Activated CD8-positive, alpha-beta memory T cell treated with anti-CD3 and anti-CD28 coated beads for 4 hours (primary cell): ENCODE data around the gene CKAP4.

ENCODE experiments used
- DNase-seq, 2 donors: peaks; one replicate each; pipeline ENCODE4 v3.0.0-alpha.2; 2020; ENCODE audit warnings: low read depth in 2 of 2

The CKAP4 gene

GRCh38 chr12:106240821-106241220 is 7.0 kb downstream of the CKAP4 start:
- DNase-seq = no peak

DNA sequence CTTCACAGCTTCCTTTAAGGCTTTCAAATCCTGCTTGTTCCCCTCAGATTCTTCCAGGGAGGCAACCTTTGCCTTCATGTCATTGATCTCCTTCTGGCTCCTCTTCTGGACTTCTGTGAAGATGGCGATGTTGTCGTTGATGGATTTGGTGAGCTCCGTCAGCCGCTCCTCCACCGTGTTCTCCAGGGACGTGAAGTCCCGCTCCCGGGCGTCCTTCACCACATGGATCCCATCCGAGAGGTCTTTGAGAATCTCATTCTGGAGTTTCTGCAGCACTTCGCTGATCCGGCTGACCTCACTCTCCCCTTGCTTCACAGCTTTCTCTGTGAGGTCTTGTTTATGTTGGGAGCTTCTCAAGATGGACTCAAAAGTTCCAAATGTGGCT is 7.9 kb downstream of the CKAP4 start:
- no peak for DNase-seq

GRCh38 chr12:106239241-106239950 is 8.4 kb downstream of the CKAP4 start:
- no peak for DNase-seq

DNA sequence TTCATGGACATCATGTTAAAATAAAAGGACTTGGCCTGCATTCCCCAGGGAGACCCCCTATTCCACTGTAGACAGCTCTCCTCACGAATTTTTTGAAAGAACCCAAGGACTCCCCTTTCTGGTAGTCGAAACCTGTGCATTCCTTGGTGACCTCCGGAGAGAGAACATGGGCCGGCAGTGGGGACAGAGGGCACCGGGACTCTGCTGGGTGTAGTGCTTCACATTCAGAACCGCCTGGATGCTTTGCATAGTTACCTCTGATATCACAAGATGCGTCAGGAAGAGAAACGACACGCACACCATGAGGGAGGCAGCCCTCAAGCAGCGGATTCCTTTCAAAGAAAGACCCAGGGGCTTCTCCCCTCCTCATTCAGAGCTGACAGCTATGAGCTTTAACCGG is 9.7 kb downstream of the CKAP4 start:
- no peak for DNase-seq

DNA sequence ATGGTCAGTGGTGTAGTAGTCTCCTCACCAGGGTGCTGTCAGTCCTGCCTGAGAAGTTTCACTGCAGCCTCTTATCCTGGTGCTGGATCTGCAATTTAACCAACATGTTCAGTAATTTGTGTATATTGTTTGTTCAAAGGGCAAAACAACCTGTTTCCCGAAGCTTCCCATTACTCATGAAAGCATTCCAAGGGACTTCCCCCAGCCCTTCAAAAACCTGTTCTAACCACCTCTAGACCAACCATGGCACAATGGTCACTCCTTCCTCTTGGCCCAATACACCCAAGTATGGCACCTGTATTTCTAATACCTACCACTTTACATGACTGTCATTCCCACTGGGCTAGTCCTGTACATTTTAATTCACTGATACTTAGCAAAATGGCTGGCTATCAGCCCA is 12.1 kb downstream of the CKAP4 start:
- no peak for DNase-seq

GRCh38 chr12:106234449-106234848 is 13.4 kb downstream of the CKAP4 start:
- DNase-seq = no peak

DNA sequence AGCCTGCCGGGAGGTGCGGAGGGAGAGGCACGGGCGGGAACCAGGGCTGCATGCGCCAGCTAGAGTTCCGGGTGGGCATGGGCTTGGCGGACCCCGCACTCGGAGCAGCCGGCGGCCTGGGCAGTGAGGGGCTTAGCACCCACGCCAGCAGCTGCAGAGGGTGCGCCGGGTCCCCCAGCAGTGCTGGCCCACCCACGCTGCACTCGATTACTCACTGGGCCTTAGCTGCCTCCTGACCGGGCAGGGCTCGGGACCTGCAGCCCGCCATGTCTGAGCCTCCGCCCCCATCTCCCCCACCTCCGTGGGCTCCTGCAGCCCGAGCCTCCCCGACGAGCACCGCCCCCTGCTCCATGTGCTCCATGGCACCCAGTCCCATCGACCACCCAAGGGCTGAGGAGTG is 14.8 kb downstream of the CKAP4 start:
- no peak for DNase-seq

DNA sequence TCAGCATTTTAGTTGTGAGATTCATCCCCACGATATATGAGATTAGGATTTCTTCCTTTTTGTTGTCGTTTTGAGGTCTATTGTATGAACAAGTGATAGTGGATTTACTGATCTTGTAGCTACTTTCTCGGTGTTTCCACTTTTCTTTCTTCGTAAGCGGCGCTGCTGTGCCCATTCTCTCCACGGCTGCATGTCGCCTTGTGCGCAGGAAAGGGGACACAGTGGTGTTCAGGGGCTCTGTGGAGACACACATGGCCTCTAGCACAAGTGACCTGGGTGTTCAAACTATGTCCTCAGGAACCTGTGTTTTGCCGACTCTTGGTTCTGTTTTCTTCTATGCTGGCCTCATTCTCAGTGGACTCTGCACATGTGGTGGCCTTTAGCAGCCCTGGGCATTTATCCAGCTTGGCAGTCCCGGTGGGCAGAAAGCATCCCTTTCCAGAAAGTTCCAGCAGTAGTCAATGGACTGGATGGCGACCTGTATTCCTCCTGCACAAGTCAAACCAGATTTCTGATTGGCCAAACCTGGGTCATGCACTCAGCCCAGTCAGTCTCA is 18.7 kb downstream of the CKAP4 start:
- DNase-seq = no peak

DNA sequence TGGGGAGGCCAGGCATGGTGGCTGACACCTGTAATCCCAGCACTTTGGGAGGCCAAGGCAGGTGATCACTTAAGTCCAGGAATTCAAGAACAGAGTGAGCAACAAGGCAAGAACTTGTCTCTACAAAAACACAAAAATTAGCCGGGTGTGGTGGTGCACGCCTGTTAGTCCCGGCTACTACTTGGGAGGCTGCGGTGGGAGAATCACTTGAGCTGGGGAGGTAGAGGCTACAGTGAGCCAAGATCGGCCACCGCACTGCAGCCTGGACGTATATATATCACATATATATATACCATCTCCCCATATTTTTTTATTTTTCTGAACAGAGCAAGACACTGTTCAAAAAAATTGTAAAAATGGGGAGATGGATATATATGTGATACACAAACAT is 19.5 kb downstream of the CKAP4 start:
- no peak for DNase-seq

DNA sequence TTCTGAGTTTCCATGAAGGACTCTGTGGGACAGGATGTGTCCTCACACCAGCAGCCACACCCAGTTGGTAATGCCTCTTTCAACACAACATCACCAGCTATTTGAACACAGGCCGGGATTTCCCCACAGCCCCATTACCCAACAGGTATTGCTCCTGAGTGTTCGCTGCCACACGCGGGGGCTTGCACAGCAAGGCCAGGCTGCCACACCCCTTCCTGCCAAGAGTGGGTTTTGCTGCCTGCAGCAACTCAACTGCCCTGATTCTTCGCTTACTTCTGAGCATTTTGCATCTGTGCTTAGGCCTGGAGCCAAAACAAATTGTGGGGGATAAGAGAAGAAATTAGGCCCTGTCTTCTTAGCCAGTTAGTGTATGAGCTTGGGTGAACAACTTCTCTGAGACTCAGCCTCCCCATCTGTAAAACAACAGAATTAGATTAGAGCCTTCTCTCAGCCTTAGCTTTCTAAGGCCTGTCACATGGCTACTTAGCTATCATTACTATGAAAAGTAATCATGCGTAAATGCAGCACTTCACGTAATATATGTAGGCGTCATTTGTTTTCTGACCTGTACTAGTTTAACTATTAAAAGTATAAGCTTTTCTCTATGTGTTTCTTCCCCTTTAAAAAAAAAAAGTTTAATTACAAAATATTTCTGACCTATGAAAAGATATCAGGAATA is 20.0 kb downstream of the CKAP4 start:
- DNase-seq = peak; percentile 30 to 42

DNA sequence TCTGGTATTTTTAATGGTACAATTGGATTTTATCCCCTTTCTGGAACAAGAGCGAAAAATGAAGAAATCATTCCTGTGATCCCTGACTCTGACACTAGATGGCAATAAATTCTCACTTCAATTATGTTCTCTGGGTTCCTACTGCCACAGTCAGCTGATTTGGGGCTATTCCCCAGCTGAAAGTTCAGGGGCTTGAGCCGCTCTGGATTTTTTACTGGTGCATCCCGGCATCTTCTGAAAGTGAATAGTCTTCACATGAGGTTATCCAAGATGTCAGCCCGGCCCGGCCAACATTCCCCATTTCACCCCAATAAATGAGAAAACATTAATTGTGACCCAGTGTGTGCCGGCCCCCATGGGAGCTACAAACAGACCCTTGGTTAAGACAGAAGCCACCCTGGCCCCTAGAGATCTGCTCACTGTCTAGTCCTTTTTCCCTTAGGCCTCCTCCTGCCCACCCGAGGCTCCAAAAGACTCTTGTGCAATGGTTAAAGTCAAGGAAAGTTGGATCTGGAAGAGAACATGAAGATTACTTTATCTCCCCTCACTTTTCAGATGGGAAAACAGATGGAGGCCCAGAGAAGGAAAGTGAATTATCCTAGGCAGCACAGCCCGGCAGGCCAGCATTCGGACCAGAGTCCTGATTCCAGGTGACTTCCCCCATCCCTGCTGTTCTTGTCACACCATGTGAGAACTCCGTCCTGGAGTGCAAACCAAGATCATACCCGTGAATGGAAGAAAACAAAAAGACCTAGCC is 20.8 kb downstream of the CKAP4 start:
- no peak for DNase-seq

- no peak for DNase-seq
Observed at GRCh38 chr12:106224355-106224706, 23.5 kb downstream of the CKAP4 start.

DNA sequence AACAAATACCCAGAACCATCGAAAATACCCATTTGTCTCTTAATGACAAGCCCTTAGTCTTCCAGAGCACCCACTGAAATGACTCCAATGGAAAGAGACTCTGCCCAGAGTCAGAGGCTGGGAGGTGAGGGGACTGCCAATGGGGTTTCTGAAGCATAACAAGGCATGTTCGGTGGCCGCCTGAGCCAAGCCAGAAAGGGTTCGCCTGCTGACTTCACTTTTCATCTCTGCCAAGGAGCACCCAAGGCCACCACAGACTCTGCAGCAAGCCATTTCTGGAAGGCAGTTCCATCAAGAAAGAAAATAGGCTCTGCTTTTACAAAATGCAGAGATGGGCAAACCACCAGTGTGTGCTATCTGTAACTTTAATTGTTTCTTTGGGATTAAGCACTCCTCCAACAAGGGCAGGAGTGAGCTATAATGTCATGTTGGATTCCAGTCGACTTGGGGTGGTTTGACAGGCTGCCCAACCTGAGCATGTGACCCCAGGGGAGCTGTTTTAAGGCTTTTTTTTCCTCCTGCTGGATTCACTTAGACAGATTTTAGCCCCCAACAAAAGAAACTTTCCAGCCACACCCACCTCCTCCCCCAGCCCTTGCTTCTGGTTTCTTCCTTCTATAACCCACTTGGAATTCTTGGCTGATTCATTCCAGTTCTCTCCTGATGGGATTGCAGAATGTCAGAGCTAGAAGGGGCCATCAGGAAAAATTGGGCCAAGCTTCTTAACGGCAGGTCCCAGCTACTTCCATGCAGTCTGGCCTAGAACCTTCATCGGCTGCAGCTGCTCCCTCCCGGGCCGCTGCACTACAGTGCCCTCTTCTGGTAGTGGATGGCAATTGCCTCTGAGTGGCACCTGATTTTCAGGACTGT is 24.1 kb downstream of the CKAP4 start:
- DNase-seq = peak; percentile 48 to 52

GRCh38 chr12:106220536-106220935 is 27.3 kb downstream of the CKAP4 start:
- no peak for DNase-seq

DNA sequence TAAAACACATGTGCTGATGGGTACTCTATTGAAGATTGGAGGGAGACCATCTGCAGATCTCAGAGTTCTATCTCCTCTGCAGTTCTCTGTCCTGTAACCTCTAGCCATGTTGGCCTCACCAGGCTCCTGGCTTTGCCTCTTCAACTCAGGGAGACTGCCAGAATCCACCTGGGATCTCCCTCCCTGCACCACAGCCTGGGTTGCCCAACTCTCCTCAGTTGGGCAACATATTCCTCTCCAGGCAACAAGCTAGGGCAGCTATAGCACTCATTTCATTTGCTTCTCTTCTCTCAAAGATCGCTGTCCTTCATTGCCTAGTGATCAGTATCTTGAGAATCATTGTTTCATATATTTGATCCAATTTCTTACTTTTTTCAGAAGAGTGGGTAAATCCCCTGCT is 28.8 kb downstream of the CKAP4 start:
- no peak for DNase-seq

DNA sequence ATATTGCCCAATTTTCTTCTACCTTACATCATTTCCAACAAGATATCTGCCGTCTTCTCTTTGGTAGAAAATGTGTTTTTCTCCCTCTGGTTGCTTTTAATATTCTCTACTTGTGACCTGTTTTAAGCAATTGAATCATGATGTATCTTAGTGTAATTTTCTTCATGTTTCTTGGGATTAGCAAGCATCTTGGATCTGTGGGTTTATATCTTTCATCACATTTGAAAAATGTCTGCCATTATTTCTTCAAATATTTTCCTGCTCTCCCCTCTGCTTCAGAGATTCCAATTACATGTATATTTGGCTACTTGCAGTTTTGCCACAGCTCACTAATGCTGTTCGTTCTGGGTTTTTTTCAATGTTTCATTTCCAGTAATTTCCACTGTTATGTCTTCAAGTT is 30.1 kb downstream of the CKAP4 start:
- no peak for DNase-seq

DNA sequence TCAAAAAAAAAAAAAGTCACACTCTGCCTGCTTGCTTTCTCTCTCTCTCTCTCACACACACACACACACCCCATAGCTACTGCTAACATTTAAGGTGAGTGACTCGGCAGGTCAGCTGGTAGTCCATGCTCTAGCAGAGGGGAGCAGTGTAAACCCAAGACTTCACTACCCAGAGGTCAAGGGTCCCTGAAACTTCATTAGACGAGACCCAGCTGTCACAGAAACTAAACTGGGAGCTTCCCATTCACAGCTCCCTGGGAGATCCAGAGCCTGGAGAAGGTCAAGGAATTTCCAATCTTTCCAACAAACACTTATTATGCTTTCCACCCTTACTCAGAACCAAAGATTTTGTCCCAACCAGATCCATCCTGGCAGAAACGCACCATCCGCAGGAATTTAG is 33.2 kb downstream of the CKAP4 start:
- DNase-seq = no peak

- no peak for DNase-seq
Observed at GRCh38 chr12:106213662-106214061, 34.2 kb downstream of the CKAP4 start.

DNA sequence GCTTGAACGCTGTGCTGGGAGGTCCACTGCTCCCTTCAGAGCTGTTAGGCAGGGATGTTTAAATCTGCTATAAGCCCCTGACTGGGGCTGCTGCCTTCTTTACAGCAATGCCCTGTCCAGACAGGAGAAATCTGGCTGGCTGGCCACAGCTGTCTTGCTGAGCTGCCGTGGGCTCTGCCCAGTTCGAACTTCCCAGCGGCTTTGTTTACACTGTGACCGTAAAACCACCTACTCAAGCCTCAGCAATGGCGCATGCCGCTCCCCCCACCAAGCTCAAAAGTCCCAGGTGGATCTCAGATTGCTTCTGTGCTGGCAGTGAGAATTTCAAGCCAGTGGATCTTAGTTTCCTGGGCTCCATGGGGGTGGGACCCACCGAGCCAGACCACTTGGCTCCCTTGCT is 35.8 kb downstream of the CKAP4 start:
- no peak for DNase-seq

- no peak for DNase-seq
Observed at GRCh38 chr12:106205208-106206069, 42.4 kb downstream of the CKAP4 start.

- no peak for DNase-seq
Observed at GRCh38 chr12:106204312-106204711, 43.5 kb downstream of the CKAP4 start.
